Smooth muscle cell (in vitro differentiated cells): ENCODE measurements around the gene TP53TG3B. TPM values are rescaled to one million over a fixed set of nuclear protein-coding genes. Genes with fewer than 3 reads are reported as not detected.
"Not testable (repeated sequence)": the region's sequence is repeated elsewhere in the genome, so short reads cannot be mapped to it uniquely, and the experiment has no call there.

Experiments used
- DNase-seq: peaks from one replicate; lab custom pipeline; 2025; ENCODE audit not compliant: unreplicated experiment; lab: John Stamatoyannopoulos, UW
- H2AFZ ChIP-seq: fragments of 200-600 bp; sonication (generic); 2 replicates; pipeline ENCODE4 v1.6.0; 2016; ENCODE audit warnings: antibody characterized with exemption, low read depth, mild to moderate bottlenecking
- H3F3A ChIP-seq: fragments of 200-600 bp; sonication (generic); 2 replicates; pipeline ENCODE4 v1.6.0; 2017; ENCODE audit warnings: antibody characterized with exemption, low read depth
- H3K27ac ChIP-seq: fragments of 200-600 bp; sonication (generic); 2 replicates; pipeline ENCODE4 v1.5.1; 2016; ENCODE audit warnings: low read depth, mild to moderate bottlenecking
- H3K27me3 ChIP-seq: fragments of 200-600 bp; sonication (generic); 2 replicates; pipeline ENCODE4 v1.6.1; 2016; ENCODE audit warnings: low read depth, mild to moderate bottlenecking
- H3K36me3 ChIP-seq: fragments of 200-600 bp; sonication (generic); 2 replicates; pipeline ENCODE4 v1.5.1; 2016; ENCODE audit warnings: low read depth
- H3K4me1 ChIP-seq: fragments of 200-600 bp; sonication (generic); 2 replicates; pipeline ENCODE4 v1.5.1; 2016; ENCODE audit warnings: low read depth
- H3K4me2 ChIP-seq: fragments of 200-600 bp; sonication (generic); 2 replicates; pipeline ENCODE4 v1.6.0; 2016; ENCODE audit warnings: mild to moderate bottlenecking
- H3K4me3 ChIP-seq: fragments of 200-600 bp; sonication (generic); 2 replicates; pipeline ENCODE4 v1.5.1; 2016; ENCODE audit warnings: mild to moderate bottlenecking
- H3K79me2 ChIP-seq: fragments of 200-600 bp; sonication (generic); 2 replicates; pipeline ENCODE4 v1.6.0; 2016; ENCODE audit warnings: low read depth, mild to moderate bottlenecking
- H3K9ac ChIP-seq: fragments of 200-600 bp; sonication (generic); 2 replicates; pipeline ENCODE4 v1.6.0; 2016; ENCODE audit warnings: low read depth
- H3K9me3 ChIP-seq: fragments of 200-600 bp; sonication (generic); replicated peaks from 2 replicates; pipeline ENCODE4 v1.5.1; 2016; ENCODE audit warnings: low read depth
- H4K20me1 ChIP-seq: fragments of 200-600 bp; sonication (generic); 2 replicates; pipeline ENCODE4 v1.6.0; 2016; ENCODE audit warnings: low read depth
- WGBS: methylation state at CpG from one replicate; pipeline ENCODE4 v1.1.7; 2016; ENCODE audit warnings: low lambda C conversion rate; 5-methylcytosine and 5-hydroxymethylcytosine counted together
- polyA plus RNA-seq: library from polyadenylated mRNA; unstranded; fragments of >200 nt; fragmentation: Nextera tagmentation; extraction: Ambion mirVana; gene quantifications from 2 replicates; pipeline ENCODE4 v1.2.1, GENCODE V29; 2016
- small RNA-seq: library from RNA; depleted of rRNA; stranded (forward); fragments of <200 nt; gene quantifications from one replicate; pipeline ENCODE3, GENCODE V24; 2014
- total RNA-seq: library from RNA; depleted of rRNA; stranded (reverse); fragments of >200 nt; gene quantifications from 2 replicates; pipeline ENCODE4 v1.2.3, GENCODE V29; 2014

Gene TP53TG3B
- total RNA-seq (not detected in 2 replicates), polyA plus RNA-seq (not detected in 2 replicates)

GRCh38 chr16:33360541-33360940, at the start of gene TP53TG3B:
Gene TP53TG3B (plus strand): TSS chr16:33360841. CDS start chr16:33360909, 68 bp downstream.
- not testable (repeated sequence) for H4K20me1 ChIP-seq, H3K4me2 ChIP-seq, H3K36me3 ChIP-seq, H3K9me3 ChIP-seq, H3K4me3 ChIP-seq, H3K27me3 ChIP-seq, H3K79me2 ChIP-seq, H3K27ac ChIP-seq, H2AFZ ChIP-seq, H3F3A ChIP-seq, H3K4me1 ChIP-seq, DNase-seq, H3K9ac ChIP-seq
- no CpG with 5 or more reads among the region's 25 CpGs for WGBS

GRCh38 chr16:33336226-33337012, 24.2 kb upstream of the TP53TG3B start:
- H3K4me3 ChIP-seq, H3K9me3 ChIP-seq, H3K79me2 ChIP-seq, H3F3A ChIP-seq, H3K9ac ChIP-seq, H3K4me2 ChIP-seq, H2AFZ ChIP-seq, H4K20me1 ChIP-seq, H3K27me3 ChIP-seq, H3K27ac ChIP-seq, H3K4me1 ChIP-seq, DNase-seq, H3K36me3 ChIP-seq: not testable (repeated sequence)
- 66% methylated on average over 4 of the region's 4 CpGs for WGBS

GRCh38 chr16:33337627-33338542, 22.8 kb upstream of the TP53TG3B start:
- H3K36me3 ChIP-seq, H3K9me3 ChIP-seq, H3K4me2 ChIP-seq, H3K4me1 ChIP-seq, H2AFZ ChIP-seq, DNase-seq, H3K4me3 ChIP-seq, H3K27ac ChIP-seq, H3F3A ChIP-seq, H3K79me2 ChIP-seq, H4K20me1 ChIP-seq, H3K9ac ChIP-seq, H3K27me3 ChIP-seq: not testable (repeated sequence)
- 73% methylated on average over 5 of the region's 5 CpGs for WGBS

- H3K4me2 ChIP-seq, H3K79me2 ChIP-seq, H3K27me3 ChIP-seq, H3K9me3 ChIP-seq, DNase-seq, H4K20me1 ChIP-seq, H3K36me3 ChIP-seq, H3F3A ChIP-seq, H3K4me1 ChIP-seq, H3K4me3 ChIP-seq, H3K9ac ChIP-seq, H3K27ac ChIP-seq, H2AFZ ChIP-seq: not testable (repeated sequence)
- 62% methylated on average over 2 of the region's 2 CpGs for WGBS
Measured at GRCh38 chr16:33338543-33338951, 22.1 kb upstream of the TP53TG3B start.

GRCh38 chr16:33339093-33340061, 21.3 kb upstream of the TP53TG3B start:
- H3F3A ChIP-seq, H2AFZ ChIP-seq, H3K9me3 ChIP-seq, DNase-seq, H3K27ac ChIP-seq, H3K4me3 ChIP-seq, H3K27me3 ChIP-seq, H3K9ac ChIP-seq, H3K36me3 ChIP-seq, H4K20me1 ChIP-seq, H3K4me1 ChIP-seq, H3K4me2 ChIP-seq, H3K79me2 ChIP-seq: not testable (repeated sequence)
- WGBS: 74% methylated on average over 3 of the region's 4 CpGs

Small RNA genes lying within 50 kb of the gene (small RNA-seq; reads per million reads assigned to genes)
- gene AC141257.3 (not detected), gene AC141257.4 (not detected)

Other genes starting within 250 kb of the TP53TG3B start
- gene TP53TG3C, start 166.6 kb upstream of the TP53TG3B start, total RNA-seq: not detected in 2 replicates
- gene TP53TG3C, start 166.6 kb upstream of the TP53TG3B start, polyA plus RNA-seq: not detected in 2 replicates
- not detected in 2 replicates for gene TP53TG3E, start 56.5 kb upstream of the TP53TG3B start, total RNA-seq
- gene TP53TG3E, start 56.5 kb upstream of the TP53TG3B start, polyA plus RNA-seq: not detected in 2 replicates
- gene TP53TG3F, start 98.8 kb downstream of the TP53TG3B start, total RNA-seq: not detected in 2 replicates
- not detected in 2 replicates for gene TP53TG3F, start 98.8 kb downstream of the TP53TG3B start, polyA plus RNA-seq